A549 treated with AZD9567 at 1 μM for 4 hours (cell line): Measurements from ENCODE around the gene TMEM161B. TPM values are rescaled to one million over a fixed set of nuclear protein-coding genes. Genes with fewer than 3 reads are reported as not detected.

ENCODE experiments used
- total RNA-seq: library from RNA; stranded (reverse); fragments of 200-300 nt; extraction: Qiagen RNA extraction; gene quantifications from 5 replicates; pipeline ENCODE4 v1.2.3, GENCODE V29; 2022; ENCODE audit not compliant: insufficient read depth

Gene TMEM161B
- 6.8 to 9.9 TPM (median 9.2 TPM) in 5 replicates for total RNA-seq

GRCh38 chr5:88268385-88269184, at the start of gene TMEM161B:
Gene TMEM161B (minus strand): TSS chr5:88268845. CDS start chr5:88268723, 122 bp downstream.

